NT2/D1 (cell line): ENCODE measurements around the gene ADGRL4.

ENCODE experiments used
- YY1 ChIP-seq: IDR thresholded peaks from 2 replicates; pipeline ENCODE4 v1.6.1; 2011; ENCODE audit not compliant: insufficient read length, insufficient read depth
- ZNF274 ChIP-seq: IDR thresholded peaks from 2 replicates; pipeline ENCODE4 v1.6.1; 2011; ENCODE audit warnings: mild to moderate bottlenecking, low read depth, low read length

- TF ChIP-seq ZNF274 (no peak), YY1 (no peak)
Observed at GRCh38 chr1:78887458-78887857, 119.1 kb downstream of the ADGRL4 start.
